OCI-LY7 (cell line): Measurements from ENCODE around the gene INHBB. TPM values are rescaled to one million over a fixed set of nuclear protein-coding genes. Genes with fewer than 3 reads are reported as not detected.

Source experiments
- BruUV-seq: library from RNA; stranded (reverse); fragments of 400-500 nt; replicated peaks from 2 replicates; lab custom pipeline; 2021; lab: Mats Ljungman, UMichigan
- CTCF ChIA-PET: fragments of 300-600 bp; sonication (Branson Sonifier 250); formaldehyde crosslinking; loops from one replicate; lab custom pipeline; 2022; ENCODE audit warnings: antibody characterized with exemption; ENCODE audit not compliant: unreplicated experiment; lab: Charles Lee
- POLR2A ChIA-PET: fragments of 300-600 bp; sonication (Branson Sonifier 250); formaldehyde crosslinking; loops from one replicate; lab custom pipeline; 2022; ENCODE audit warnings: antibody characterized with exemption; lab: Charles Lee
- DNase-seq: peaks from one replicate; pipeline ENCODE4 v3.0.0-alpha.2; 2015; ENCODE audit warnings: low spot score
- H2AFZ ChIP-seq: fragments of 200-600 bp; sonication (generic), shearing (Covaris generic); 2 replicates; pipeline ENCODE4 v1.6.1; 2014; ENCODE audit warnings: mild to moderate bottlenecking, antibody characterized with exemption, low read length, moderate library complexity
- H3K27ac ChIP-seq: fragments of 200-600 bp; sonication (generic); 2 replicates; pipeline ENCODE4 v1.5.1; 2014; ENCODE audit warnings: mixed run types, low read depth, mild to moderate bottlenecking, moderate library complexity, low read length, inconsistent platforms; ENCODE audit not compliant: poor library complexity, severe bottlenecking
- H3K36me3 ChIP-seq: fragments of 200-600 bp; sonication (generic); 2 replicates; pipeline ENCODE4 v1.6.1; 2014; ENCODE audit warnings: mild to moderate bottlenecking, antibody characterized with exemption, low read length, moderate library complexity, mixed read lengths; ENCODE audit not compliant: insufficient read depth
- H3K4me1 ChIP-seq: fragments of 200-600 bp; sonication (generic); 2 replicates; pipeline ENCODE4 v1.5.1; 2014; ENCODE audit warnings: mild to moderate bottlenecking, low read length; ENCODE audit not compliant: insufficient read depth, poor library complexity, severe bottlenecking
- H3K4me2 ChIP-seq: fragments of 200-600 bp; sonication (generic); 2 replicates; pipeline ENCODE4 v1.6.1; 2014; ENCODE audit warnings: mild to moderate bottlenecking, low read length
- H3K4me3 ChIP-seq: fragments of 200-600 bp; sonication (generic); 2 replicates; pipeline ENCODE4 v1.5.1; 2014; ENCODE audit warnings: mild to moderate bottlenecking, low read depth, low read length; ENCODE audit not compliant: poor library complexity, severe bottlenecking
- H3K79me2 ChIP-seq: fragments of 200-600 bp; sonication (generic); 2 replicates; pipeline ENCODE4 v1.6.1; 2016; ENCODE audit warnings: low read depth, mild to moderate bottlenecking, low read length, moderate library complexity, mixed read lengths; ENCODE audit not compliant: insufficient read depth
- H3K9me2 ChIP-seq: fragments of 200-600 bp; sonication (generic); 2 replicates; pipeline ENCODE4 v1.6.1; 2016; ENCODE audit warnings: mild to moderate bottlenecking, low read length, mixed read lengths; ENCODE audit not compliant: insufficient read depth
- H3K9me3 ChIP-seq: fragments of 200-600 bp; sonication (generic); 2 replicates; pipeline ENCODE4 v1.6.1; 2014; ENCODE audit warnings: mild to moderate bottlenecking, mixed run types, low read length, mixed read lengths
- H4K20me1 ChIP-seq: fragments of 200-600 bp; sonication (generic); 2 replicates; pipeline ENCODE4 v1.6.1; 2014; ENCODE audit warnings: mild to moderate bottlenecking, antibody characterized with exemption, low read length, moderate library complexity, mixed read lengths; ENCODE audit not compliant: insufficient read depth
- CTCF ChIP-seq: fragments of 200-600 bp; sonication (generic); conservative IDR thresholded peaks from 2 replicates; pipeline ENCODE4 v1.5.1; 2014; ENCODE audit warnings: mild to moderate bottlenecking, antibody characterized with exemption, low read length, moderate library complexity, mixed read lengths
- EZH2phosphoT487 ChIP-seq: fragments of 200-600 bp; sonication (generic); IDR thresholded peaks from 2 replicates; pipeline ENCODE4 v1.6.1; 2018; ENCODE audit warnings: low read depth, borderline replicate concordance, mild to moderate bottlenecking, mixed run types, antibody characterized with exemption, low read length, moderate library complexity, mixed read lengths
- intact Hi-C: fragments of 100-400 bp; cut with micrococcal nuclease; formaldehyde crosslinking; loops from one replicate; pipeline ENCODE4 v1.10.0; 2022; ENCODE audit not compliant: unreplicated experiment
- total RNA-seq, 2 experiments: library from RNA; depleted of rRNA in 1 of 2; stranded (reverse); fragments of >200 nt in 1 of 2; shearing (Covaris generic) in 1 of 2; gene quantifications; 2 replicates each; pipeline ENCODE4 v1.2.3, GENCODE V29; 2014 to 2022

The INHBB gene
- total RNA-seq, 2 experiments from 2014 or later: not detected

- no peak overlapping the region for H2AFZ ChIP-seq
- H3K4me1 ChIP-seq: no peaks in the 10 kb centered on the region
- intact Hi-C loops: no loop called here
- no peak overlapping the region for H3K4me2 ChIP-seq
- H3K79me2 ChIP-seq: no peaks in the 10 kb centered on the region
- H3K9me3 ChIP-seq: no peaks in the 10 kb centered on the region
- ChIA-PET POLR2A (no interaction called here), CTCF (no interaction called here)
- no peak for DNase-seq
- H3K4me3 ChIP-seq: no peak overlapping the region
- no peak overlapping the region for H3K27ac ChIP-seq
- H3K36me3 ChIP-seq: no peaks in the 10 kb centered on the region
- no TSS peak for BruUV-seq
- H3K9me2 ChIP-seq: no peaks in the 10 kb centered on the region
- TF ChIP-seq CTCF: no peak
- TF ChIP-seq EZH2phosphoT487: no peak
- no peaks in the 10 kb centered on the region for H4K20me1 ChIP-seq
These were observed 50.3 kb downstream of the INHBB start for GRCh38 chr2:120396013-120396860.

- intact Hi-C loops: no loop called here
- ChIA-PET POLR2A (no interaction called here), CTCF (no interaction called here)
- no peaks in the 10 kb centered on the region for H3K79me2 ChIP-seq
- no peak overlapping the region for H3K27ac ChIP-seq
- H3K36me3 ChIP-seq: no peaks in the 10 kb centered on the region
- no TSS peak for BruUV-seq
- TF ChIP-seq CTCF (no peak), EZH2phosphoT487 (no peak)
- H3K9me3 ChIP-seq: no peaks in the 10 kb centered on the region
- no peak overlapping the region for H3K4me2 ChIP-seq
- no peaks in the 10 kb centered on the region for H3K9me2 ChIP-seq
- no peaks in the 10 kb centered on the region for H4K20me1 ChIP-seq
- H3K4me3 ChIP-seq: no peak overlapping the region
- DNase-seq: no peak
- H3K4me1 ChIP-seq: no peaks in the 10 kb centered on the region
- H2AFZ ChIP-seq: no peak overlapping the region
These were observed 51.2 kb downstream of the INHBB start for GRCh38 chr2:120396861-120397811.
